ENCODE measurements around the gene APH1B. TPM values are rescaled to one million over a fixed set of nuclear protein-coding genes. Genes with fewer than 3 reads are reported as not detected.

APH1B gene
- total and polyA plus RNA-seq, 9 of the 15 experiments (the other 6 are each of a cell fraction or from before 2014, with no cell fraction given) = 5.1 to 9.7 (median 7.0) TPM

- TF ChIP-seq, protein P1, sequence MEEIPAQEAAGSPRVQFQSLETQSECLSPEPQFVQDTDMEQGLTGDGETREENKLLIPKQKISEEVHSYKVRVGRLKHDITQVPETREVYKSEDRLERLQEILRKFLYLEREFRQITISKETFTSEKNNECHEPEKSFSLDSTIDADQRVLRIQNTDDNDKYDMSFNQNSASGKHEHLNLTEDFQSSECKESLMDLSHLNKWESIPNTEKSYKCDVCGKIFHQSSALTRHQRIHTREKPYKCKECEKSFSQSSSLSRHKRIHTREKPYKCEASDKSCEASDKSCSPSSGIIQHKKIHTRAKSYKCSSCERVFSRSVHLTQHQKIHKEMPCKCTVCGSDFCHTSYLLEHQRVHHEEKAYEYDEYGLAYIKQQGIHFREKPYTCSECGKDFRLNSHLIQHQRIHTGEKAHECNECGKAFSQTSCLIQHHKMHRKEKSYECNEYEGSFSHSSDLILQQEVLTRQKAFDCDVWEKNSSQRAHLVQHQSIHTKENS (CRISPR knock-in tag; IDR thresholded peaks at IDR 0.05) = no peak
- peak; percentile 25; the same call in 1 of the 2 replicates for TF ChIP-seq MTA1 (IDR thresholded peaks at IDR 0.05; ENCODE audit: borderline replicate concordance)
- no peak for TF ChIP-seq PPARD (CRISPR knock-in tag; IDR thresholded peaks at IDR 0.05)
- TF ChIP-seq FOS (IDR thresholded peaks at IDR 0.05; ENCODE audit: extremely low read depth, insufficient read length) = no peak
- TF ChIP-seq FOSL1 (tag; conservative IDR thresholded peaks at IDR 0.05) = peak; percentile 19; the same call in 1 of the 2 replicates
- TF ChIP-seq SLC30A9 (CRISPR knock-in tag; IDR thresholded peaks at IDR 0.05) = no peak
Measured at GRCh38 chr15:63243776-63244175, 33.6 kb upstream of the APH1B start (continued).

DNA sequence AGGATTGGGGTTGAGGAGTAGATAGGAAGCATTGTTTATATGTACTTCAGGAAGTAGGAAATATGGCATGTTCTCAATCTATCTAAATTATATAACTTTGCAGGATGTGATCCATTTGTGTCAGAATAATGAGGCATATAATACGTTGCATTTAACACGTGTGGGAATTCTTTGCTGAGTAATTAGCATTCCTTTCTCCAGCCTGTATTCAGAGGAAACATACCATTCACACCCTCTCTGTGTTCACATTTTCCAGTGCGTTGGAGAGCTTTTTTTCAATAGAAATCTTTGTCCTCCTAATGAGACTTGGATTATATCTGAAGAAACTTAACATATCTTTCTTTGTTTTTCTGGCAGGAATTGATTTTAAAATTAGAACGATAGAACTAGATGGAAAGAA, 33.0 kb upstream of the APH1B start:
- Histone ChIP-seq H3K4me1 (replicated peaks in 1 of 2; ENCODE audit: control insufficient read depth in 2 of 2, insufficient read depth in 2 of 2, low read length in 2 of 2) (peaks cover 0 to 13% of the 10 kb centered on the region in 2 experiments; a peak in 2 of 5 replicates), H3K4me3 (no peak overlapping the region), H3K9me1 (ENCODE audit: control insufficient read depth, insufficient read depth, low read length) (no peaks in the 10 kb centered on the region), H3K27me3 (ENCODE audit: control insufficient read depth in 2 of 2, insufficient read depth in 2 of 2, low read length in 2 of 2) (no peaks in the 10 kb centered on the region), H3K4me2 (ENCODE audit: insufficient read depth, low read length) (no peak overlapping the region), H3K79me2 (ENCODE audit: control insufficient read depth, insufficient read depth, low read length) (peaks cover 31% of the 10 kb centered on the region), H3K9ac (ENCODE audit: insufficient read depth in 1 of 2, low read depth in 2 of 2, low read length in 2 of 2) (no peak overlapping the region), H3K27ac (ENCODE audit: extremely low read depth, low read depth, low read length) (no peak overlapping the region), H3K36me3 (ENCODE audit: control insufficient read depth, insufficient read depth, low read length) (peaks cover 47% of the 10 kb centered on the region), H2AFZ (ENCODE audit: low read depth, low read length) (no peak overlapping the region), H3K9me3 (replicated peaks; ENCODE audit: control insufficient read depth, insufficient read depth, low read depth, low read length) (peaks cover 6% of the 10 kb centered on the region), H4K20me1 (replicated peaks; ENCODE audit: control insufficient read depth, insufficient read depth, low read length) (no peaks in the 10 kb centered on the region)
- ChIA-PET POLR2A (interaction anchor here (1.0 to 1.1 kb wide), 2 partner anchors 16 to 17 kb away, joined by 3 to 5 read pairs; no protein-coding TSS in a partner anchor), CTCF (ENCODE audit: low intra/inter-chr PET ratio) (interaction anchor here (0.6 kb wide), 1 partner anchor 197 kb away, joined by 3 read pairs; no protein-coding TSS in a partner anchor)
- ATAC-seq = no peak
- WGBS (ENCODE audit: insufficient coverage, low coverage, missing lambda C conversion rate) = 86% methylated on average over 4 of the region's 4 CpGs
- intact Hi-C loops (cut with micrococcal nuclease) (no loop called here), in situ Hi-C loops (cut with MboI) (no loop called here)
- FAIRE-seq = no peak
- DNase-seq (ENCODE audit: extremely low read depth in 1 of 4, low spot score in 3 of 4) = no peak
- no TSS peak for BruUV-seq (replicated peaks)
- no peak for TF ChIP-seq MED1 (CRISPR knock-in tag; IDR thresholded peaks at IDR 0.05; ENCODE audit: borderline replicate concordance)
- no peak for TF ChIP-seq MYNN (IDR thresholded peaks at IDR 0.05)
- no peak for TF ChIP-seq MYNN (CRISPR knock-in tag; IDR thresholded peaks at IDR 0.05)
- no peak for TF ChIP-seq NONO (IDR thresholded peaks at IDR 0.05; ENCODE audit: low read depth in 2 of 2, low read length in 1 of 2)
- TF ChIP-seq RBM17 (IDR thresholded peaks at IDR 0.05; ENCODE audit: borderline replicate concordance, low read depth, low read length) = no peak
- no peak for TF ChIP-seq ZNF444 (CRISPR knock-in tag; IDR thresholded peaks at IDR 0.05)
- TF ChIP-seq CREB5 (CRISPR knock-in tag; IDR thresholded peaks at IDR 0.05) = no peak
- no peak for TF ChIP-seq LEF1 (IDR thresholded peaks at IDR 0.05)
